Activated CD4-positive, CD25-positive, alpha-beta regulatory T cell (primary cell): ENCODE data around the gene HTRA2.
"Not testable (repeated sequence)": the region's sequence is repeated elsewhere in the genome, so short reads cannot be mapped to it uniquely, and the experiment has no call there.

Experiments used
- DNase-seq, 4 experiments: peaks; one replicate each; lab custom pipeline; 2025; lab: John Stamatoyannopoulos, UW

HTRA2 gene

DNA sequence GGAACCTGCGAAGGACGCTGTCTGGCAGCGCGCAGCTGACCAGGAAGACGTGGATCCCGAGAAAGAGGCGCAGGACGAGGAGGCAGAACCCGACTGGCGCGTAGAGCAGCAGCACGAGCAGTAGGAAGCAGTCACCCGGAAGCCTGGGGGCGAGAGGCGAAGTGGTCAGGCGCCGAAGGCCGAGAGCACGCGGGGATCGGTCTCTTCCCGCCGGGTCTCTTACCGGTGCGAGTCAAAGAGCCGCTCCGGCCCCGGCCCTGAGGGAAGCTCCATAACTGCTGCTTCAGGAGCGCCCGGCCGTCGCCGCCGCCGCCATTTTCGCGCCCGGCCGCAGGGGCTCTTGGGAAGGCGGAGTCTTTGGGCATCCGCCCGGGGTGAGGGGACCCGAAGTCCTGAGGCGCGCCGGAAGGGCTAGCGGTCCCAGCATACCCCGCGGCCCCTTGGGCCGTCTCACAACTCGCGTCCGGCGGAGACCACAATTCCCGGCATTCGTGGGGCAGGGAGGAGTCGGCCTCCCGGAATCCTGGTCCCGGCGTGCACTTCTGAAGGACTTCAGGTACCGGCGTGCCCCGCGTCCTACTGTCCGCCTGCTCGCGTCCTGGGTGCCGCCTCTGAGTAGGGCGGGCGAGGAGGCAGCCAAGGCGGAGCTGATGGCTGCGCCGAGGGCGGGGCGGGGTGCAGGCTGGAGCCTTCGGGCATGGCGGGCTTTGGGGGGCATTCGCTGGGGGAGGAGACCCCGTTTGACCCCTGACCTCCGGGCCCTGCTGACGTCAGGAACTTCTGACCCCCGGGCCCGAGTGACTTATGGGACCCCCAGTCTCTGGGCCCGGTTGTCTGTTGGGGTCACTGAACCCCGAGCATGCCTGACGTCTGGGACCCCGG is at the start of gene HTRA2, which contains the start of gene AUP1:
Gene HTRA2 (plus strand): TSS at position 577 of the 882 bp plus-strand sequence. CDS start 74 bp downstream, at position 651.
Gene AUP1 (minus strand): TSS at position 350 of the 882 bp plus-strand sequence. CDS start 77 bp downstream, at position 273.
- DNase-seq = peak; percentile 74 to 87 (median 78)

DNA sequence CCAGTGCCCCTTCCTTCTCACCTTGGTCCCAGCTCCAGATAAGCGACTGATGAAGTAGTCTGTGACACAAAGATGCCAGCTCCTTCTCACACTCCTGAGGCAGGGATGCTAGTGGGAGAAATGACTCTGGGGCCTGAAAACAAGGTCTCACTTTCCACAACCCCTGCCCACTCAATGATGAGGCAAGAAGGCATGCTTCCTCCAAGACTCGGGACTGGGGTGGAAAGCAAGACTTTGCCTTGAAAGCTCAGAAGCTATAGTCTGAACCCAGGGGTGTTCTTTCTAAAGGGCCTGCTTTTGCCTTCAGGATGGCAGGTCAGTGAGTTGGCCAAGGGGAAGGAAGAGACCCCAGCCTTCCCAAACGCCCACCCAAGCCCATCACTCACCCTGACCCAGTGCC is 48.3 kb upstream of the HTRA2 start:
- no peak for DNase-seq

DNA sequence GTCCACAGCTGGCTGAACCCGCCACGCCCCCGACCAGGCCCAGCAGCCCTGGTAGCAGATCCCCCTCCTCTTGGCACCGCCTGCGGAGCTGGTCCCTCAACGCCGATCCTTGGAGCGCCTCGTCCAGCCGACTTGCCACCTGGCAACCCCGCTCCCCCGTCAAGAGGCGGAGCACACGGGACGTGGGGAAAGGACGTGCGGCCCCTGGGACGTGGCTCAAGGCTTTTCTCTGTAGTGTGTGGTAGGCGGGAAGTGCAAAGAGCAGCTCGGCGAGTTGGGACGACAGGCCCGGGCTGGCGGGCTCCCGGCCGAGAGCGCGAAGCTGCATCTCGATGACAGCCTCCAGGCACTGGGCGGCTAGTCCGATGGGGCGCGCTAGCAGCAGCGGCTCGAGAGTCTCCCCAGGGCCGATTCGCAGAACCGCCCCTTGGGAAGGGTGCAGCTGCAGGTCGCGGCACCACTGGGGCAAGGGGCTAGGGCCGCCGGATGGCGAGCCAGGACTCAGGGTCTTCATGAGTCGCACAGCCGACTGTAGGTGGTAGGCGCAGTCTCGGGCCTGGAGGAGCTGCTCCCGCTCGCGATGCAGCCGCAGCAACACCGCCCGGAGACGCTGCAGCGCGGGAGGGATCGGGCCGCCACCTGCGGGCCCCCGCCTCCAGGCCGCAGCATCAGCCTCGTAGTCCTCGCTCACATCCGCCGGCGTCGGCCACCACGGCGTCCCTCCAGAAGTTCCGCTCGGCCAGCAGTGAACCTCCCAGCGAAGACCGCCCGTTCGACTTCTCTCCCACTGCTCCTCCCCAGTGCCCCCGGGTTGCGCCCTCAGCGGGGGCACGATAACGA is 47.6 kb upstream of the HTRA2 start:
- DNase-seq = peak in 3 of 4 experiments; percentile 39 to 52 (median 43)

DNA sequence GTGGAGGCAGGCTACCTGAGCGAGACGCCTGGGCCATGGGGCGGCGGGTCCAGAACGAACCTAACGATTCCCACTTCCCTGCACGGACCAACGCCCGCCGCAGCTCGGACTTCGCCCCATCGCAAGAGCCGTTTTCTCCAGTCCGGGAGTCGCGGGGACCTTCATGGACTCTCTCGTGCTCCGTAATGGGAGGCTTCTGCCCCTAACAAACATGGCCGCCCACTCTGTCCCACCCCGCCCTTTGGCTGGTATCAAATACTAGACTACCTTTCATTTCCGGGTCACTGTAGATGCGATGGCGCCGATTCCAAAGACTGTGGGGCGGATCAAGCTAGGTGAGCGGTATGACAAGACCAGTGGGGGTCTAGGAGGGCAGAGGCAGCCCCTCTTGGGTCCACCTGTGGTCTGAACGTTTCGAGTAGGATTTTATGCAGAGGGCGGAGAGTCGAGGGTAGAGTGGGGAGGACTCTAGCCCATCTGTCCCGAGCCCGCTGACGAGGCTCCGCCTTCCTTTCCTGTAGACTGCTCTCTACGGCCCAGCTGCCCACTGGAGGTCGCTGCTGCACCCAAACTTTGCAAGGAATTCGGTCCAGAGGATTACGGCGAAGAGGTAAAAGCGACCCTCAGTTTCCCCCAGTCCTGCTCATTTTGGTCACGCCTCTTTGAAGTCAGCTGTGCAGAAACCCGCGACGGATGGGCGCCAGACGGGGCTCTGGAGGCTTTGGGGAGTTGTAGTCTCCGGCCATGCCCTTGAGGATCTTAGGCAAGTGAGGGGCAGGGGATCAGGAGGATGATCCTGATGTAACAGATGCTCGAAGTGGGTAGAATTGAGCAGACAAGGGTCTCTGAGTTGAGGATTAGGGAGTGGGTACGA is 46.7 kb upstream of the HTRA2 start, which contains the start of the genes CCDC142 and TTC31:
Gene CCDC142 (minus strand): TSS at position 198 of the 874 bp plus-strand sequence. CDS start 161 bp downstream, at position 37.
Gene TTC31 (plus strand): TSS at position 281 of the 874 bp plus-strand sequence. CDS start 15 bp downstream, at position 296.
- peak; percentile 83 to 87 (median 85) for DNase-seq

DNA sequence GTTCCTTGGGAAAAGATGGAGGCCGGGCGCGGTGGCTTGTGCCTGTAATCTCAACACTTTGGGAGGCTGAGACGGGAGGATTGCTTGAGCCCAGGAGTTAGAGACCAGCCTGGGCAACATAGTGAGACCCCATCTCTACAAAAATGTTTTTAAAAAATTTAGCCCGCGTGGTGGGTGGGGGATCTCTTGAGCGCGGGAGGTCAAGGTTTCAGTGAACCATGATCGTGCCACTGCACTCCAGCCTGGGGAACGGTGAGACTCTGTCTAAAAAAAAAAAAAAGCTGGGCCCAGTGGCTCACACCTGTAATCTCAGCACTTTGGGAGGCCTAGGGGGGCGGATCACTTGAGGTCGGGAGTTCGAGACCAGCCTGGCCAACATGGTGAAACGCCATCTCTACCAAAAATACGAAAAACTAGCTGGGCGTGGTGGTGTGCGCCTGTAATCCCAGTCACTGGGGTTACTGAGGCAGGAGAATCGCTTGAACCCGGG is 46.0 kb upstream of the HTRA2 start:
- not testable (repeated sequence) for DNase-seq

DNA sequence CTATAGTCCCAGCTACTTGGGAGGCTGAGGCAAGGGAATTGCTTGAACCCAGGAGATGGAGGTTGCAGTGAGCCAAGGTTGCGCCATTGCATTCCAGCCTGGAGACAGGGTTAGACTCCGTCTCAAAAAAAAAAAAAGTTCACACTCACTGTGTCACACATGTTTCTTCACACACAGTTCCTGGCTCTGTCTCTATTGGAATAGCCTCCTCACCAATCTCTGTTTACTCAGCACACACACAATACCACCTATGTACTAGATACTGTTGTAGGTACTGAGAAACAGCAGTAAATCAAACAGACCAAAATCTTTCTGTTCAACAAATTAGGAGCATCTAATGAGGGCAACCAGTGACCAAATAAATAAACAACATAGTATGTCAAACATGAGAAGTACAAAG is 43.6 kb upstream of the HTRA2 start:
- DNase-seq = no peak

DNA sequence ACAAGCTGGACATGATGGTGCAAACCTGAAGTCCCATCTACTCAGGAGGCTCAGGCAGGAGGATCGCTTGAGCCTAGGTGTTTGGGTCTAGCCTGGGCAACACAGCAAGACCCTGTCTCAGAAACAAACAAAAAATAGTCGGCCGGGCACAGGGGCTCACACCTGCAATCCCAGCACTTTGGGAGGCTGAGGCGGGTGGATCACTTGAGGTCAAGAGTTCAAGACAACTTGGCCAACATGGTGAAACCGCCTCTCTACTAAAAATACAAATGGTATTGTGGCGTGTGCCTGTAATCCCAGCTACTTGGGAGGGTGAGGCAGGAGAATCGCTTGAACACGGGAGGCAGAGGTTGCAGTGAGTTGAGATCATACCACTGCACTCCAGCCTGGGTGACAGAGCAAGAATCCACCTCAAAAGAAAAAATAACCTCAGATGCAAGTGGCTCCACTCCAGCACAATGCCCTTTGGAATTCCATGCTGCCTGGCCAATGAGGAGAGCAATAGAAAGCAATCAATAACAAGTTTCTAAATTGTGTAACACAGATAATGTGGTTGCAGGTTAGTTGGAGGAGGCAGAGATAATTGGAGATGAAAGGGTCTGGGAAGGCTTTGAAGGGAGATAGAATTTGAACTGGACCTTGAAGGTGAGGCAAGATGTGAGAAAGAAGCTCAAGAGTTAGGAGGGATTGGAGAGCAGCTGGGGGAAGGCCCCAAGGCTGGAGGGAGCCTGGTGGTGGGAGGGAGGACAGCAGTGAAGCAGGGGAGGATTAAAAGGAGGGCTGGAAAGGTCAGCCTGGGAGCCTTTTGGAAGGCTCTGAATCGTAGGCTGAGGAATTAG is 40.9 kb upstream of the HTRA2 start:
- no peak for DNase-seq

DNA sequence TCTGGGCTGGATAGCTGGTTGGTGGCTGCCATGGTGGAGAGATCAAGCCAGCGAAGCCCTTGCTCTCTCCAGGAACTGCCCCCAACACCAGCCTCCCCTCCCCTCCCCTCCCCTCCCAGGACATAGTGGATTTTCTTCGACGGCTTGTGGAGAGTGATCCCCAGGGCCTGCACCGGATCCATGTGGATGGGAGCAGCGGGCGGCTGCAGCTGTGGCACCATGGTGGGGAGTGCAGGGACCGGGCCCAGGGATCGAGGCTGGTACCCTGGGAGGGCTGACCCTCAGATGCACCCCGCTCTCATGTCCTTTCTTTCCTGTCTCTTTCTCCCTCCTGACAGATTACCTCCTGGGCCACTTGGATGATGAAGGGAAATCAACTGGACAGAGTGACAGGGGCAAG is 39.8 kb upstream of the HTRA2 start:
- no peak for DNase-seq

DNA sequence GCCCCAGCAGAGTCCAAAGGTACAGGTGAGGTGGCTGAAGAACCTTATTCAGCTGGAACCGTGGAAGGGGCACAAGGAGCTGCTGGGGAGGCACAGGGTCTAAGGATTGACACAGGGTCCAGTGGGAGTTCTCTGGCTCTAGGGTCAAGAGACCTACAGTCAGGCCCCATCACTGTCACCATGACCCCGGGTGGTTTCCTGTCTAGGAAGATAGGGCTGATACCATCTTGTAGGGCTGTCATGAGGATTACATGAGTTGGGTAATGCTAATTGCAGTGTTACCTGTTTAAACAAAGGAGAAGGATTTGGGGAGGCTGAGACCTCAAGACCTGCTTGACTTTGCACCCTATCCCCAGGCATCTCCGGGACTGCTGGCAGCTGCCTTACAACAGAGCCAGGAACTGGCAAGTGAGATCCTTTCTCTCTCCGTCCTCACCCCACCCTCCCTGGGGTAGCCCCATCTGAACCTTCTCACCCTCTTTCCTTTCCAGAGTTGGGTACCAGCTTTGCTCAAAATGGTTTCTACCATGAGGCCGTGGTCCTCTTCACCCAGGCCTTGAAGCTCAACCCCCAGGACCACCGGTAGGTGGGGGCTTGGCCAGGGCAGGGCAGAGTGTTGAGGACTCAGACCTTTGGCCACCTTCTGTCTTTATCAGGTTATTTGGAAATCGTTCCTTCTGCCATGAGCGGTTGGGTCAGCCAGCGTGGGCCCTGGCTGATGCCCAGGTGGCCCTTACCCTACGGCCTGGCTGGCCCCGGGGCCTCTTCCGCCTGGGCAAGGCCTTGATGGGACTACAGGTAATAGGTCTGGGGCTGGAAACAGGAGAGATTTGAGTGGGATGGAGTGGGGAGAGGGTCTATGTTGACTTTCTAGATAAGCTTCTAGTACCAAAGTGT is 37.8 kb upstream of the HTRA2 start:
- no peak for DNase-seq

DNA sequence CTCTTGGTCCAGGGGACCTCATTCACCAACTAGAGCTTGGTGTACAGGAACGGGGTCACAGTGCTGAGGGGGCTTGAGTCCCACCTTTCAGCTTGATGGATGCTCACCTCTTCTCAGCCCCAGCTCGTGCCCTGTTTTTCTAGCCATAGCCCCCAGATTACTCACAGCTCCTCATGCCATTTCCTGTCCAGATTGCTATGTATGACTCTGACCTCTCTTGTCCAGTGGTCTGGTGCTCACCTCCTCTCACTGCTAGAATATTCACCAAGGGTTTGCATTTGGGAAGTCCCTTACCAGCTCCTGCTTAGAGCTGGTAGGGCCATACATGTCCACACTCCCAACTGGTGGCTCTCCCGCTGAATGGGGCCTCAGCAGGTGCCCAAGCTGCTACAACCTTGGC is 36.2 kb upstream of the HTRA2 start:
- DNase-seq = no peak

DNA sequence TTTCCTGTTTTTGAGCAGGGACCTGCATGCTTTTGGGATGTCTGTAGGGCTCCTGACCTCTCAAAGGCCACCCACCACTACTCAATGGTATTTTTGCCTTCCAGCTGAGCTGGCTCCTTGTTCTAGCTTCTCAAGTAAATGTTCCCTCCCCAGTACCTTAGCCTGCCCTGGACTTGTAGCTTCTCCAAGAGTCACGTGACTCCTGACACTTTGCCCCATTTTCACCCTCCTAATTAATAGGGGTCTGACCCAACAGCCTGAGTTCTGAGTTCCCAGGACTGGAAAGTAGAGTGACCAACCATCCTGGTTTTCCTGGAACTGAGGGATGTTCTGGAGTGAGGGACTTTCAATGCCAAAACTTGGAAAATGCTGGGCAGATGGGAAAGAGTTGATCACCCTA is 34.3 kb upstream of the HTRA2 start:
- DNase-seq = no peak

DNA sequence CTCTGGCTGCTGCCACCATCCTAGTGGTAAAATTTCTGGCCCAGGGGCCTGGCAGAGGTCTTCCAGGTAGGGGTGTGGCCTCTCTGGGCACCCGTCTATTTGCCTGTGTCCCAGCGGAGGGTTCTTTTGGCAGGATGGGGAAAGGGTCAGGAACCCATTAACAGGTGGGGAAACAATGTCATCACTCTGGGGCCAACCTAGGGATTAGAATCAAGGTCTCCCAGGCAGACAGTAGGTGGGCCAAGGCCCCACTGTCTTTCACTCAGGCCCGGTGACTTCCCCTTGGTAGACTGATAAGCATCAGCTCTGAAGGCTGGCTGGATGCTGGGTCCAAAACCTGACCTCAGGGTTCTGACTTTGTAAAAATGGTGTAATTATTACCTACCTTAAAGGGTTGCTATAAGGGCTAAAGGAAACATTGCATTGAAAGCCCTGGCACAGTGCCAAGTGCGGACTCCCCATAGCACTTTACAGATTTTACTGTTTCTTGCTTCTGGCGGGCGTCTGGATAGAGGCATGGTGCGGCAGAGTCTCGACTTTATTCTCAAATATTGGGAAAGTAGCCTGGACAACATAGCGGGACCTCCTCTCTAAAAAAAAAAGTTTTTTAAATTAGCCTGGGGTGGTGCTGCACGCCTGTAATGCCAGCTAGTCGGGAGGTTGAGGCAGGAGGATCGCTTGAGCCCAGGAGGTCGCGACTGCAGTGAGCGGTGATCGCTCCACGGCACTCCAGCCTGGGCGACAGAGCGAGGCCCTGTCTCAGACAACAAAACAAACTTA is 32.5 kb upstream of the HTRA2 start:
- no peak for DNase-seq

DNA sequence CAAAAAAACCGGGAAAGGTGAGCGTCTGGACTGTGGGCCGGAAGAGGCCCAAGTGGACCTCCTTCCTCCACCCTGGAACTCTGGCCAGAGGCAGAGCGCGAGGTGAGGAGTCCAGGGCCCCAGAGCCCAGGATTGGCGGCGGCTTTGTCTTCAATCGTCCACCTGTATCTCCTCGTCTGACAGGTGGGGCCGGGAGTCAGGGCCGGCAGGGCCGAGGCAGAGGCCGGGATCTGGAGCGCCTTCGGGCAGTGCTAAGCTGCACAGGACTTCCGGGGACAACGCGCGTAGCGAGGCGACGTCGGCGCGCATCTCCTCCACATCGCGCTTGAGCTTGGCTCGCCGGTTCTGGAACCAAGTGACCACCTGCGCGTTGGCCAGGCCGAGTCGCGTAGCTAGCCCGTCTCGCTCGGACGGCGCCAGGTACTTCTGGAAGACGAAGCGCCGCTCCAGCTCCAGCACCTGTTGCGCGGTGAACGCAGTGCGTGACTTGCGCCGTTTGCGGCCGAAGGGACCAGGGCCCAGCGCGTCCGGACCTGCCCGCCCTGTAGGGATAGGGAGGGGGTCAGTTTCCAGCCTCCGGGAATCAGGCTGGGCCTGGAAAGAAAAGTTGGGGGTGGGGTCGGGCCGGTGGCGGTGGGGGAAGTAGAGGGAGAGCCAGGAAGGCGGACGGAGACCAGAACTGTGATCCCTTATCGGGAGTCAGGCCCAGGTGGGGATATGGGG is 31.8 kb upstream of the HTRA2 start:
- no peak for DNase-seq

DNA sequence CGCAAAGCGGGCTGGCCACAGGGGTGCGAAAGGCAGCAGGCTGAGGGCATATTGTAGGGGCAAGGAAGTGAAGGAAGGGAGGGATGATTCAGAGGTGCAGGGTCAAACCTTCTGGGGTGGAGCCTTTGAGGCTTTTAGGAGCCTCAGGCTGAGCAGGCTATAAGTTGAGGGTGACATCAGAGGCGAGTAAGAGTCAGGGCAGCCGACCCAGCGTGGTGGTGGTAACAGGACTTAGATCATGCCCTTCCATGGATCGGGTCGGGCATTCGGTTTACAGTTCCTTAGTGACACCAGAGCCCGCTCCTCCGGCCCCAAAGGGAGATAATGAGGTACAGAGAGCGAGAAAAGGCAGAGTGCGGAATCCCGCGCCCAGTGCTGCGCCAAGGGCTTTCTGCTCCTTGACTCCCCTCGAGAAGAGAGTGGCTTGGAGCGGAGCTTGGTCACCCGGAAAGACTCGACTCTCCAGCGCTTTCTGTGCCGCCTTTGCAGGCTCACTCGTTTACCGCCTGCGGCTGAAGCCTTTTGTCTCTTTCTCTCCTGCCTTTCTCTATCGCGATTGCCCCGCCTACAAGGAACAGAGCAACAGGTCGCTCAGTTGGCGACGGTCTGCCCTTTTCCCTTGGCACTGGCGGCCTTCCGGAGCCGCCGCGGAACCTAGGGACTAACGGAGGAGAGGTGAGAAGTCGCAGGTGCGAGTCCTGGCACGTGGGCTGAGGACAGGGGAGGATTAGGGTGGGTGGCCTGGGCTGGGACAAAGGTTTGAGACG is 31.1 kb upstream of the HTRA2 start:
- no peak for DNase-seq

DNA sequence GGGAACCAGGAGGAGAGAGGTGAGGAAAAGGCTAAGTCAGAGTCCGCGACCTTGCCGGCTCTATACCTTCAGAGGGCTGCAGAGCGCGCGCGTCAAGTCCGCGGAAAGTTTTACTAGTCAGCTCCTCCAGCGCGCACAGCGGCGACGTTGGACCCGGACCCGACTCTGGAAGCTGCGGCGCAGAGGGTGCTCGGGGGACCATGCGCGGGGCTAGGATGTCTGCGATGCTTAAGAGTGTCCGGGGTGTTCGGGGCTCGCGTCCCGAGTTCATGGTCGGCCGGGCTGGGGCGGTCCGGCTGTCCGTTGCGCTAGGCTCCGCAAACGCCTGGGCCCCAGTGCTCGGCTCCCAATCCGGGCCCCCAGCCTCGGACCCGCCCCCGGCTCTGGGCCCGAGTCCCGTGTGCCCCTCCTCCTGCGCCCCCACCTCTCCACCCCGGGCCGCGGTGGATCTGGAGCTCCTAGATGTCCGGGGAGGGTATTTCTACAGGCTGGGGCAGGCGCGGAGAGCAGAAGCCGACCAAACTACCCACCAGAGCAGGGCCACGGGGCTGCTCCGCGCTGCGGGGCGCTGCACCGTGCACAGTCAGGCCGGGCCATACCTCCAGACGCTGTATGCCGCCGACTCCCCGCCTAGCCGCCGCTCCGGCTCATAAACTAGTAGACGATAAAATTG is 30.3 kb upstream of the HTRA2 start, which contains the start of gene LBX2:
Gene LBX2 (minus strand): TSS at position 337 of the 673 bp plus-strand sequence. CDS start 66 bp downstream, at position 271.
- no peak for DNase-seq

DNA sequence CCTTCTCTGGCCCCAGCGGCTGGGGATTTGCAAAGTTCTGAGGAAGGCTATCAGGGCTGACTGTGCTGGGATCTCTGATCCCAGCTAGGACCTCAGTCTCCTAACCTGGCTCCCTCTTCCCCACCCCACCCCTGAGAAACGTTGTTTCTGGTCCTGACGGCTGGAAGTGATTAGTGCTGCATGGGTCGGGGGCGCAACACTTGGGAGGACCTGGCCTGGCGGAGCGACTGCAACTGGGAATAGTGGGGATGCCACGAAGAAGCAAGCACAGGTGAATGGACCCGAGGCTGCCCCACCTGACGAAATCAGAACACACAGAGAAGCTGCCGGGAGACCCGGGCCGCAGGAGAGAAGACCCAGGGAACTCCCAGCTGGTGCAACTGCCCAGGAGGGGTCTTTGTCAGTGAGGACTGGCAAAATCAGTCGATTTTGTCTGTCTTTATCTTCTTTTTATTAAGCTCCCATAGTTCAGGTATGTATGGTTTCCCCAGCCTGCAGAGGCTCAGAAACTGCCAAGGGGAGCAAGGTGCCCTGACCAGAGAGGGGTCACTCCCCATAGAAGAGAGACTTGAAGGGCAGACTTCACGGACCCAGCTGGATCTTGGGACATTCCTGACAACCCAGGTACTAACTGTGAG is 29.7 kb upstream of the HTRA2 start:
- no peak for DNase-seq
